HK-2 (cell line): ENCODE results near the gene GALNT13.

ENCODE experiments used
- DNase-seq: peaks from one replicate; pipeline ENCODE4 v3.0.0-alpha.2; 2018; ENCODE audit not compliant: unreplicated experiment

Gene GALNT13

DNA sequence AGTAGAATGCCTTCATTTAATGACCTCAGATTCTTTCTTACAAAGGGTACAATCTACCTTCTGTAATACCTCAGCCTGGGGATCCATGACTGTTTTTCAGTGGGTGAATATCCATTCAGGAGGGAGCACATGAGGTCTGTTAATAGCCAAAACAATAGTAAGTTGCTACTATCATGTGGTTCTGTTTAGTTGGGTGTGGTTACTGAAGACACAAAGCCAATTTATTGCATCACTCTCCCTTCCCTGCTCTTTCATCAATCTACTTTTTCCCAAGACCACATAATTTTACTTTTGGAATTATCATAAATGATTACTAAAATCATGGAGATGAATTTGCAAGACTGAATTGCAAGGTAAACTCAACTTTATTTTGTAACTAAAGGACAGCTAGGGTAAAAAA is 254.2 kb downstream of the GALNT13 start:
- no peak for DNase-seq

DNA sequence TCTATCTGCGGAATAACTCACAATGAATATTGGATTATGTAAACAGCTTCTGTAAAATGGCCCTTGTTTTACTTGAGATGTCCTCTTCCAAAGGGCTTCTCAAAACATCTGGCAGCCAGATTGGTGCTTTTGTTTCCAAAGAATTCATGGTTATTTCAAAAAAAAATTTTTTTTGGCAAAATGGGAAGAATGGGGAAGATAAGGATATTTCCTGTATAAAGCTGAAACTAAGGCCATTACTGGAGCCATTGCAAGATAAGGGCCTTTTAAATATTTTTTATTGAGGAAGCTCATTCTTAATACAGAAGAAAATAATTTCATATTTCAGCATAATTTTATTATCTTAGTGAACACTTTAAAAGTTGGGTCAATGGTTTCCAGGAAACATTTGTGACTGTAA is 259.1 kb downstream of the GALNT13 start:
- no peak for DNase-seq

DNA sequence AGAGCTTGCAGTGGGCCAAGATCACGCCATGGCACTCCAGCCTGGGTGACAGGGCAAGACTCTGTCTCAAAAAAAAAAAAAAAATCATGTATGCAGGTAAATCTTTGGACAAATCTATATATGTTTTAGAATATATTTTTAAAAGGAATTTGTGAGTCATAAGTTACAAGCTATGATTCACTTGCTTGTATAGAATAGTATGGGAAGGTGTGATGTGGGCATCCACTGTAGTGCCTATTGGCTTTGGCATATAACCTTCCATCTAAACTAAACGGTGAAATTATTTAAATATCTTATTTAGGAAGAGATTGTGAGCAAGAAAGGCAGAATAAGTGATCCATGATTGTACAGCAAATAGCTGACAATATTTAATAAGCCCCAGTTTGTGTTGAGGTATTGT is 261.1 kb downstream of the GALNT13 start:
- no peak for DNase-seq

- DNase-seq = no peak
These were observed 262.1 kb downstream of the GALNT13 start for GRCh38 chr2:154133823-154134222.

GRCh38 chr2:154140249-154141025 is 268.7 kb downstream of the GALNT13 start:
- no peak for DNase-seq

GRCh38 chr2:154142480-154142879 is 270.8 kb downstream of the GALNT13 start:
- no peak for DNase-seq

GRCh38 chr2:154143105-154143504 is 271.4 kb downstream of the GALNT13 start:
- DNase-seq = no peak

GRCh38 chr2:154158101-154158500 is 286.4 kb downstream of the GALNT13 start:
- no peak for DNase-seq

DNA sequence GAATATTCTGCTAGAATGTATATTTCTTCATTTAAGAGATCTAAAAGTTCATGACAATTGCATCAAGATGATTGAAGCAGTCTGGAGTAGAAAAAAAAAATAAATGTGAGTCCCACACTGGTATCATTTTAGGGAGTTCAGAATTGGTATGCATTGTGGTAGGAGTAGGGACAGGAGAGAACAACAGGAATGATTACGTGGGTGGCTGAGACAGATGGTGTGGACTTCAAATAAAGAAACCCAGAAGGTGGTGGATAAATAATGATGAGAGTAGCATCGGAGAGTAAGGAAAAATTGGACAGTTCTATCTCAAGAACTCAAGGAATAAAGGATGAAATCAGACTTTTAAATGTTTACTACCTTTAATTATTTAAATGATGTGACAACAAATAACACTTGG is 289.6 kb downstream of the GALNT13 start:
- no peak for DNase-seq

DNA sequence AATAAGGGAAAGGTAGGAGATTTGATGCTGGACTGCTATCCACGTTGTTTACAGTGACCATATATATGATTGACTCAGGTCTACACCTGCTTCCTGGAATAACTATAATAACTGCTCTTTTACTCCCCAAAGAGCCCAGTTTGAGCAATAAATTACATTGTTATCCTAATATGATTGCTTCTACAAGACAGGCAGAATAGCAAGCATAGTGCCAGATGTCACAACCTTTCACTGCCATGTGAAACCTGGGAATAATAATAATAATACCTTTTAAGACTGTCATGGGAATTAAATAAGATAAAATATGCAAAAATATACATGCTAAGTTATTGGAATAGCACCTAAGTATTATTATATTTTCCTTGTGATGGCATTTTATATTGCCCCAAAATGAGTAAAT is 298.7 kb downstream of the GALNT13 start:
- no peak for DNase-seq

- DNase-seq = no peak
These were observed 301.4 kb downstream of the GALNT13 start for GRCh38 chr2:154173164-154173563.

- DNase-seq = no peak
These were observed 302.2 kb downstream of the GALNT13 start for GRCh38 chr2:154173919-154174318.

DNA sequence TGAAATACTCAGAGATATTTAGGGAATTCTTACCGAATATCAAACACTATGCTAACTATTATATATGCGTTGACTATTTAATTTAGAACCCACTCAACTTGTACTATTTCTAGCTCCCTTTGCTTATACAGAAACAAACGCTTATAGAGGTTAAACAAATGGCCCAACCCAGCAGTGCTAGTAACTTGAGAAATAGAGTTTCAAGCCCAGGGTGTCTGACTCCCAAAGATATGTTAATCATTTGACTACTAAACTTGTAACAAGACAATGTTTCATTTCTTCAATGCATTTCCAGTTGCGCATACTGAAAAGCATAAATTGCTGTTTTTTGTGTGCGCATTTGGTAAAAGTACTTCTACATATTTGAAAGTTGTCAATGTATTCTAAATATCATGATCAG is 310.3 kb downstream of the GALNT13 start:
- no peak for DNase-seq

DNA sequence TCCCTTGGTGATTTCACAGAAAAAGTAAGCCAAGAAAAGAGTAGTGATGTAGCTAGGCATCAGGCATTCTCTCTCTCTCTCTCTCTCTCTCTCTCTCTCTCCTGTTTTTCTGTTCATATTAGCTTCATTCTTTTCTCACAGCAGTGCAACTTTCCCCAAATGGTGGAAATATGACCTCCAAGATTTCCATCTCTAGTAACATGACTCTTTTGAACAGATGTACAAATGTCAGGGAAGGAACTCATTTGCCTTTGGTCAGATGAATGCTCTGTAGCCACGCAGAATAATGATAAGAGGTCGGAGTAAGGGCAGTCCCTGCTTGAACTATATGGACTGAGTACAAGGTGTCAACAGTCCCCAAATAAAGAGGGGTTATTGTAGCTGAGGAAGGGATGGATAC is 316.2 kb downstream of the GALNT13 start:
- no peak for DNase-seq

DNA sequence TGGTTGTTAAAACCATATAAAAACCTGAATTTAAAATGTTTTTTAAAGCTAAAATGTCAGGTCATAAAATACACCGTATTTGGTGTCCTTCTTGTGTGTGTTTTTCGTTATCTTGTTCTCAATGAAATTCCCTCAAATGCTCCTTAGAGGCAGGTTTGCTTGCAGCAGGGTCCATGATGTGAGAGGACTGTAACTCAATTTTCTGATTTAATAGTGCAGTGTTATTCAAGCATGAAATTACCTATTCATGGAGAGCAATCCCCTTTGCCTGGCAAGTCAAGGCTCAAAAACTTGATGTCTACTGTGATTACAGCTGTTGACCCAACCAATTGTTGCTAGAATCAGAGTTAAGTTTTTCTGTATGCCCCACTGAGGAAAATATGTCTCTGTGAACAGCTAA is 318.2 kb downstream of the GALNT13 start:
- no peak for DNase-seq

DNA sequence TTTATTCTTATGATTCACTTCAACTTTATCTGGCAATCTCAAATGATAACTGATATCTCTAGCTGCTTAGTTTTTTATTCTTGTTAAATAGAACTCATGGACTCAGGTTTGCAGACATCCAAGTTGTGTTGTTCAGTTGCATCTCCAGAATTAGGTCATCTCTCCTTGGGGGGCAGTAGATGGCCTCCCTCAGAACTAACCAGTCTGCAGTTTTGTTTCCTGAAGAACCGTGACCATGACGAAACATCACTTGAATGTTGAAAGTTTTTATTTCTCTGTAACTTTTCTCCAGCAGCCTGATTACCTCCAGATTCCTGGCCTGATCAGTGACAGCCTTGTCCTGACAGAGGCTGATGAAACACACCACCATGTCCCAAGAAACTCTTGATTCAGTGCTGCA is 321.5 kb downstream of the GALNT13 start:
- no peak for DNase-seq

GRCh38 chr2:154194909-154195643 is 323.4 kb downstream of the GALNT13 start:
- no peak for DNase-seq

DNA sequence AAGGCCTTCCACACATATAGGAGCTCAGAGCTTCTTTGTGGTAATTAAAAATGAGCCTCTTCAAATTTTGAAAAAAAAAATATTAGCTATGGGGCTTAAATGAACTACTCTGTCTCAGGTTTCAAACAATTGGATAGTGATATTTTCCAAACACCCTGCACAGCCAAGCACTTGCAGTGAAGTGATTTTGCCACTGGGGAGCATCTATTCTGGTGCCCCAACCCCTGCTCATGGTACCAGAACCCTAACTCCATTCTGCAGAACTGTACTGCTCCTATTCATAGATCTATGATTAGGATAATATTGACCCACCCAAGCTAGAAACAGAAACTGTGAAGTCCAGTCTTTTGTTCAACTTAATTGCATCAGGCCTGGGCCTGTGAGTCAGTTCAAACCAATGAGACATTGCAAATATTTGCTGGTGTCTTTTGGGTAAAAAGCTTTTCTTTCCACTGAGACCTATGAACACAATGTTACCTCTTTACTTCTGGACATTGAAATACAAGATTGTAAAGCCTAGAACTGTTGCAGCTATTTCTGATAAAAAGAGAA is 324.0 kb downstream of the GALNT13 start:
- no peak for DNase-seq

- no peak for DNase-seq
These were observed 327.1 kb downstream of the GALNT13 start for GRCh38 chr2:154198866-154199265.

DNA sequence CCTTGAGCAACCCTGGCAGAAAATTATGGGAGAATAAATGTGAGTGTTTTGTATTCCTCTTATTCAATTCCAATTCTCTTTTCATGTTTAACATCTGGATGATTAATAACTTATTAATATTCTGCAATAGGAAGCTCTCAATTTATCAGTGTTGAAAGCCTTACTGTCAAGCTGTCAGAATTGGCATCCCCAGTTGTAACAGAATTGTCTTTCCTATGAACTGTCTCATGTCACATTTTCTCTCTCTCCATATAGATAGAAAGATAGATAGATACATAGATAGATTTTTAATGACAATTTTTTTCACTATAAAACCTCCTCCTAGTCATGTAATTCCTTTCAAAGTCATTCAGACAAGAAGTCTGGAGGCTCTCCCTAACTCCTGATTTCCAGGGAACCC is 331.5 kb downstream of the GALNT13 start:
- DNase-seq = no peak

- no peak for DNase-seq
These were observed 332.2 kb downstream of the GALNT13 start for GRCh38 chr2:154203902-154204301.

- no peak for DNase-seq
These were observed 335.7 kb downstream of the GALNT13 start for GRCh38 chr2:154207288-154208047.
